ENCODE measurements around the gene KRT31. TPM values are rescaled to one million over a fixed set of nuclear protein-coding genes. Genes with fewer than 3 reads are reported as not detected.

KRT31 gene
- total and polyA plus RNA-seq, 2 of the 8 experiments (the other 6 are each of a cell fraction or from before 2014, with no cell fraction given) = not detected

DNA sequence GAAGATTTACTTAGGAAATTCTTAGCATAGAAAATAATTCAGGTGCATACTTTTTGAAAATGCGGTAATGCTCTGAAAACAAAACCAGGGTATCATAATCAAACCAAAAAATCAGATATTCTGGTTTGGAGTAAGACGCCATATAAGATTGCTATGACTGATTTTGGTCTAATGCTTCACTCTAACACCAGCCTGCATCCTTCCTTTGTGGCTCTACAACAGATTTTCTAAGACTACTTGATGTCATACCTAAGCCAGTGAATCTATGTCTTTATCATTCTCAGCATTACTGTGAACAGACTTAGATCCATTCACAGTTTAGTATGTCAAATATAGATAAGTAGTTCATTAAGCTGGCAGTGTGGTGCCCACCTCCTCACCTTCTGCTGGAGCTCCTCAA, 28.4 kb downstream of the KRT31 start:
- H2BK20ac ChIP-seq (ENCODE audit: low read length) = no peak overlapping the region
- no peak overlapping the region for H3K14ac ChIP-seq (ENCODE audit: insufficient read length)
- H4K20me1 ChIP-seq (replicated peaks in 1 of 2; ENCODE audit: control insufficient read depth in 1 of 2, insufficient read depth in 2 of 2, low read length in 2 of 2) = no peaks in the 10 kb centered on the region
- H3K56ac ChIP-seq (replicated peaks; ENCODE audit: insufficient read length, low read depth, low read length) = no peak overlapping the region
- no peak overlapping the region for H2BK15ac ChIP-seq (ENCODE audit: low read length)
- H3K23ac ChIP-seq (ENCODE audit: insufficient read length) = no peak overlapping the region
- H3K4me2 ChIP-seq (ENCODE audit: insufficient read depth in 1 of 2, low read depth in 2 of 2, low read length in 2 of 2) = no peak overlapping the region
- H3K36me3 ChIP-seq (ENCODE audit: control insufficient read depth in 2 of 4, insufficient read depth in 4 of 4, low read length in 3 of 4) = no peaks in the 10 kb centered on the region
- TF ChIP-seq CBX8 (IDR thresholded peaks at IDR 0.05; ENCODE audit: borderline replicate concordance, low read depth, low read length) = no peak
- CTCF ChIA-PET (ENCODE audit: partially characterized antibody) = interaction anchor here (0.6 to 2.4 kb wide), 3 partner anchors 47 to 341 kb away, joined by 3 to 7 read pairs (median 4); no protein-coding TSS in a partner anchor
- H2BK120ac ChIP-seq (replicated peaks; ENCODE audit: low read depth, low read length) = no peak overlapping the region
- no peak overlapping the region for H3K18ac ChIP-seq (ENCODE audit: extremely low read depth, low read length)
- H4K8ac ChIP-seq (ENCODE audit: extremely low read depth, insufficient read depth, low read length) = no peak overlapping the region
- H3K9ac ChIP-seq (replicated peaks in 1 of 4; ENCODE audit: extremely low read depth in 1 of 4, low read depth in 3 of 4, low read length in 3 of 4) = no peak overlapping the region
- no peaks in the 10 kb centered on the region for H3K27me3 ChIP-seq (replicated peaks in 1 of 4; ENCODE audit: control insufficient read depth in 3 of 4, extremely low read depth in 1 of 4, insufficient read depth in 3 of 4, low read length in 3 of 4)
- POLR2A ChIA-PET (ENCODE audit: partially characterized antibody) = interaction anchor here (0.7 kb wide), 1 partner anchor 9 kb away, joined by 3 read pairs; no protein-coding TSS in a partner anchor
- no peaks in the 10 kb centered on the region for H3K79me2 ChIP-seq (ENCODE audit: control insufficient read depth in 1 of 2, insufficient read depth in 2 of 2, low read length in 2 of 2)
- FAIRE-seq (no peak), DNase-seq (ENCODE audit: low read depth in 1 of 2, low spot score in 2 of 2) (no peak)
- no peak overlapping the region for H2BK5ac ChIP-seq (ENCODE audit: low read depth, low read length)
- H3K4me3 ChIP-seq (ENCODE audit: extremely low read depth in 1 of 4, insufficient read depth in 2 of 4, low read depth in 3 of 4, low read length in 4 of 4) = no peak overlapping the region
- no peaks in the 10 kb centered on the region for H3K9me3 ChIP-seq (ENCODE audit: insufficient read depth in 2 of 2, low read depth in 1 of 2, low read length in 1 of 2)
- H4K5ac ChIP-seq (ENCODE audit: insufficient read length, low read depth, low read length) = no peak overlapping the region
- H2AFZ ChIP-seq (ENCODE audit: low read length) = no peak overlapping the region
- peaks cover 1% of the 10 kb centered on the region; the same call in 1 of the 2 replicates for H3K23me2 ChIP-seq (ENCODE audit: low read depth, low read length)
- H3K79me1 ChIP-seq (ENCODE audit: low read depth, low read length) = no peaks in the 10 kb centered on the region
- H2AK5ac ChIP-seq (ENCODE audit: low read depth, low read length) = no peak overlapping the region
- WGBS, 2 experiments (ENCODE audit: extremely low coverage in 1 of 2, insufficient coverage in 1 of 2, insufficient read length in 1 of 2, insufficient replicate concordance in 2 of 2, low coverage in 1 of 2, low lambda C conversion rate in 2 of 2, missing lambda C conversion rate in 1 of 2) = 89% methylated on average over 2 of the region's 2 CpGs; no CpG with 5 or more reads in 1 of the 2 experiments
- H3K4me1 ChIP-seq (replicated peaks in 1 of 4; ENCODE audit: control insufficient read depth in 3 of 4, insufficient read depth in 4 of 4, low read length in 3 of 4) = no peaks in the 10 kb centered on the region
- H3K27ac ChIP-seq (ENCODE audit: low read depth, low read length) = no peak overlapping the region
- no peak overlapping the region for H2BK12ac ChIP-seq (ENCODE audit: low read depth, low read length)
- no peak overlapping the region for H4K91ac ChIP-seq (replicated peaks; ENCODE audit: insufficient read length, low read length)
- no peak overlapping the region for H3K4ac ChIP-seq (replicated peaks; ENCODE audit: insufficient read length, low read depth, low read length)
